ENCODE measurements around the gene TMCO6.
"Not testable (repeated sequence)": the region's sequence is repeated elsewhere in the genome, so short reads cannot be mapped to it uniquely, and the experiment has no call there.

The TMCO6 gene

DNA sequence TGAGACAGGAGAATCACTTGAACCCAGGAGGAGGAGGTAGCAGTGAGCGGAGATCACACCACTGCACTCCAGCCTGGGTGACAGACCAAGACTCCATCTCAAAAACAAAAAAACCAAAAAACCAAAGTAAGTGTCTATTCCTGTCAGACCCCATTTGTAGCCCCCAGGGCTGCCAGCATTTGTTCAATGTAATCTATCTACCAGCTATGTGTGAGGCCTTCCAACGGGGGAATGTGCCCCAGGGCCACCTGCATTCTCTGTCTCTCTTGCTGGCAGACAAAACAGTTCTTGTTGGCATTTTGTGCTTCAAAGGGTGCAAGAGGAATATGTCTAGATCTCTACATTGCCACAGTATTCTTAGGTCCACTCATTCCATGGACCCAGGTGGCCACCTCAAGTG is 40.4 kb upstream of the TMCO6 start:
- TF ChIP-seq, protein P1, sequence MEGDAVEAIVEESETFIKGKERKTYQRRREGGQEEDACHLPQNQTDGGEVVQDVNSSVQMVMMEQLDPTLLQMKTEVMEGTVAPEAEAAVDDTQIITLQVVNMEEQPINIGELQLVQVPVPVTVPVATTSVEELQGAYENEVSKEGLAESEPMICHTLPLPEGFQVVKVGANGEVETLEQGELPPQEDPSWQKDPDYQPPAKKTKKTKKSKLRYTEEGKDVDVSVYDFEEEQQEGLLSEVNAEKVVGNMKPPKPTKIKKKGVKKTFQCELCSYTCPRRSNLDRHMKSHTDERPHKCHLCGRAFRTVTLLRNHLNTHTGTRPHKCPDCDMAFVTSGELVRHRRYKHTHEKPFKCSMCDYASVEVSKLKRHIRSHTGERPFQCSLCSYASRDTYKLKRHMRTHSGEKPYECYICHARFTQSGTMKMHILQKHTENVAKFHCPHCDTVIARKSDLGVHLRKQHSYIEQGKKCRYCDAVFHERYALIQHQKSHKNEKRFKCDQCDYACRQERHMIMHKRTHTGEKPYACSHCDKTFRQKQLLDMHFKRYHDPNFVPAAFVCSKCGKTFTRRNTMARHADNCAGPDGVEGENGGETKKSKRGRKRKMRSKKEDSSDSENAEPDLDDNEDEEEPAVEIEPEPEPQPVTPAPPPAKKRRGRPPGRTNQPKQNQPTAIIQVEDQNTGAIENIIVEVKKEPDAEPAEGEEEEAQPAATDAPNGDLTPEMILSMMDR (IDR thresholded peaks at IDR 0.05; ENCODE audit: insufficient read depth, low read depth, low read length, missing control alignments) = no peak
- H3K4me3 ChIP-seq (ENCODE audit: low read depth, low read length) = no peak overlapping the region
- DNase-seq (ENCODE audit: low read depth) = no peak

DNA sequence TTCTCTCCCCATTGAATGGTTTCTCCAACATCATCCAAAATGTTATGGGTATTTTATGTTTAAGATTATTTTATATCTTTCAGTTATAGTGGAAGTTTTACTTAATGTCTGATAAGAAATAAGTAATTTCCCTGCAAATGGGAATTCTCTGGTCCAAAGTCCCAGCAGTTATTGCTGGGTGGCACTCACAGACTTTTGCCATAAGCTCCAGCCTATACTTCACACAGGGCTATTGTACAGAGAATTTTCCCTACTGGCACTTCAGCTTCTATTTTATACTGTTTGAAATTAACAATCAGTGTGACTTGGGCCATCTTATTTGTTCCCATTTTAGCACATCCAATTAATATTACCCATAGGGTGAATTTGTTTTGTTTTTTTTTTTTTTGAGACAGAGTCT is 39.2 kb upstream of the TMCO6 start:
- DNase-seq (ENCODE audit: low read depth) = no peak
- no peak overlapping the region for H3K4me3 ChIP-seq (ENCODE audit: low read depth, low read length)
- TF ChIP-seq, protein P1 (IDR thresholded peaks at IDR 0.05; ENCODE audit: insufficient read depth, low read depth, low read length, missing control alignments) = no peak

GRCh38 chr5:140602147-140602546 is 37.1 kb upstream of the TMCO6 start:
- no peak for DNase-seq (ENCODE audit: low read depth)
- H3K4me3 ChIP-seq (ENCODE audit: low read depth, low read length) = no peak overlapping the region
- TF ChIP-seq, protein P1 (IDR thresholded peaks at IDR 0.05; ENCODE audit: insufficient read depth, low read depth, low read length, missing control alignments) = no peak

- not testable (repeated sequence) for H3K4me3 ChIP-seq (ENCODE audit: low read depth, low read length); DNase-seq (ENCODE audit: low read depth)
Observed at GRCh38 chr5:140603446-140603698, 35.9 kb upstream of the TMCO6 start.

- no peak for DNase-seq (ENCODE audit: low read depth)
- H3K4me3 ChIP-seq (ENCODE audit: low read depth, low read length) = no peak overlapping the region
- TF ChIP-seq, protein P1 (IDR thresholded peaks at IDR 0.05; ENCODE audit: insufficient read depth, low read depth, low read length, missing control alignments) = no peak
Observed at GRCh38 chr5:140603734-140604133, 35.5 kb upstream of the TMCO6 start.

DNA sequence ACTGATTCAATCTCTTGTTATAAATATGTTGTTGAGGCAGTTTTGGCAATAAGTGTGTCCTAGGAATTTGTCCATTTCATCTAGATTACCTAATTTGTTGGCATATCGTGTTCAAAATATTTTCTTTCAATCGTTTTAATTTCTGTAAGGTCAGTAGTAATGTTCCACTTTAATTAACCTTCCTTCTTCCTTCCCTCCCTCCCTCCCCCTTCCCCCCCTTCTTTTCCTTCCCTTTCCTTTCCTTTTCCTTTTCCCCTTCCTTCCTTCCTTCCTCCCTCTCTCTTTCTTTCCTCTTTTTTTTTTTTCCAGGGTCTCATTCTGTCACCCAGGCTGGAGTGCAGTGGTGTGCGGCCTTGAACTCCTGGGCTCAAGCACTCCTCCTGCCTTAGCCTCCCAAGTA is 33.4 kb upstream of the TMCO6 start:
- TF ChIP-seq, protein P1 (IDR thresholded peaks at IDR 0.05; ENCODE audit: insufficient read depth, low read depth, low read length, missing control alignments) = no peak
- no peak for DNase-seq (ENCODE audit: low read depth)
- no peak overlapping the region for H3K4me3 ChIP-seq (ENCODE audit: low read depth, low read length)

DNA sequence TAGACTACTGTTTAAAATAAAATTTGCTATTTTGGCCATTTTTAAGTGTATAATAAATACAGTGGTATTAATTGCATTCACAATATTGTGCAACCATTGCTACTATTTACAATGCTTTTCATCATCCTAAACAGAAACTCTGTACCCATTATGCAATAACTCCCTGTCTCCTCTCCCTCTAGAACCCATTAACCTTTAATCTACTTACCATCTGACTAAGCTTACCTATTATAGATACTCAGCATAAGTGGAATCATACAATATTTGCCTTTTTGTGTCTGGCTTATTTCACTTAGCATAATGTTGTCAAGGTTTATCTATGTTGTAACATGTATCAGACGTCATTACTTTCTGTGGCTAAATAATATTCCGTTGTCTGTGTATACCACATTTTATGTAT is 32.2 kb upstream of the TMCO6 start:
- H3K4me3 ChIP-seq (ENCODE audit: low read depth, low read length) = no peak overlapping the region
- TF ChIP-seq, protein P1 (IDR thresholded peaks at IDR 0.05; ENCODE audit: insufficient read depth, low read depth, low read length, missing control alignments) = no peak
- DNase-seq (ENCODE audit: low read depth) = no peak

GRCh38 chr5:140608722-140609121 is 30.5 kb upstream of the TMCO6 start:
- no peak for DNase-seq (ENCODE audit: low read depth)
- TF ChIP-seq, protein P1 (IDR thresholded peaks at IDR 0.05; ENCODE audit: insufficient read depth, low read depth, low read length, missing control alignments) = no peak
- H3K4me3 ChIP-seq (ENCODE audit: low read depth, low read length) = no peak overlapping the region

Data from GM12865 (cell line).